GM12873 (cell line): Measurements from ENCODE around the gene AGRP.

Source experiments
- CTCF ChIP-seq: IDR thresholded peaks from 2 replicates; pipeline ENCODE4 v1.5.1; 2012; ENCODE audit warnings: low read depth, mild to moderate bottlenecking, moderate library complexity, low read length, control low read depth; ENCODE audit not compliant: insufficient read depth; ENCODE audit errors: missing control alignments

AGRP gene

GRCh38 chr16:67483150-67483549, at the start of gene AGRP:
Gene AGRP, minus strand, starts transcription at chr16:67483547. Its CDS starts 149 bp downstream, at chr16:67483398.
- TF ChIP-seq CTCF = no peak

- TF ChIP-seq CTCF = no peak
These were observed 47.9 kb upstream of the AGRP start for GRCh38 chr16:67531247-67531646.

GRCh38 chr16:67530013-67530939, 46.9 kb upstream of the AGRP start:
- TF ChIP-seq CTCF = no peak

GRCh38 chr16:67529582-67530012, 46.2 kb upstream of the AGRP start:
- TF ChIP-seq CTCF = no peak

- TF ChIP-seq CTCF = no peak
These were observed 45.7 kb upstream of the AGRP start for GRCh38 chr16:67528870-67529581.

GRCh38 chr16:67528222-67528869, 45.0 kb upstream of the AGRP start, which contains the start of gene RIPOR1:
Gene RIPOR1, plus strand, starts transcription at chr16:67528829. Its CDS starts 9,618 bp downstream, at chr16:67538447.
- TF ChIP-seq CTCF = no peak

- TF ChIP-seq CTCF = no peak
These were observed 42.9 kb upstream of the AGRP start for GRCh38 chr16:67526149-67526791.
